GM12875 (cell line): ENCODE data around the gene LCN1.
"Not testable (repeated sequence)": the region's sequence is repeated elsewhere in the genome, so short reads cannot be mapped to it uniquely, and the experiment has no call there.

Experiments used
- H3K4me3 ChIP-seq: one replicate; pipeline ENCODE4 v1.5.1; 2011; ENCODE audit warnings: low read depth, low read length, control low read depth
- TF ChIP-seq, protein P1 (sequence below): IDR thresholded peaks from 2 replicates; pipeline ENCODE4 v1.5.1; 2011; ENCODE audit warnings: low read depth, mild to moderate bottlenecking, control low read depth, inconsistent platforms, low read length, moderate library complexity, borderline replicate concordance; ENCODE audit not compliant: insufficient read depth

The LCN1 gene

GRCh38 chr9:135526730-135527571, 5.7 kb downstream of the LCN1 start:
- TF ChIP-seq, protein P1, sequence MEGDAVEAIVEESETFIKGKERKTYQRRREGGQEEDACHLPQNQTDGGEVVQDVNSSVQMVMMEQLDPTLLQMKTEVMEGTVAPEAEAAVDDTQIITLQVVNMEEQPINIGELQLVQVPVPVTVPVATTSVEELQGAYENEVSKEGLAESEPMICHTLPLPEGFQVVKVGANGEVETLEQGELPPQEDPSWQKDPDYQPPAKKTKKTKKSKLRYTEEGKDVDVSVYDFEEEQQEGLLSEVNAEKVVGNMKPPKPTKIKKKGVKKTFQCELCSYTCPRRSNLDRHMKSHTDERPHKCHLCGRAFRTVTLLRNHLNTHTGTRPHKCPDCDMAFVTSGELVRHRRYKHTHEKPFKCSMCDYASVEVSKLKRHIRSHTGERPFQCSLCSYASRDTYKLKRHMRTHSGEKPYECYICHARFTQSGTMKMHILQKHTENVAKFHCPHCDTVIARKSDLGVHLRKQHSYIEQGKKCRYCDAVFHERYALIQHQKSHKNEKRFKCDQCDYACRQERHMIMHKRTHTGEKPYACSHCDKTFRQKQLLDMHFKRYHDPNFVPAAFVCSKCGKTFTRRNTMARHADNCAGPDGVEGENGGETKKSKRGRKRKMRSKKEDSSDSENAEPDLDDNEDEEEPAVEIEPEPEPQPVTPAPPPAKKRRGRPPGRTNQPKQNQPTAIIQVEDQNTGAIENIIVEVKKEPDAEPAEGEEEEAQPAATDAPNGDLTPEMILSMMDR = no peak
- H3K4me3 ChIP-seq = no peak overlapping the region

DNA sequence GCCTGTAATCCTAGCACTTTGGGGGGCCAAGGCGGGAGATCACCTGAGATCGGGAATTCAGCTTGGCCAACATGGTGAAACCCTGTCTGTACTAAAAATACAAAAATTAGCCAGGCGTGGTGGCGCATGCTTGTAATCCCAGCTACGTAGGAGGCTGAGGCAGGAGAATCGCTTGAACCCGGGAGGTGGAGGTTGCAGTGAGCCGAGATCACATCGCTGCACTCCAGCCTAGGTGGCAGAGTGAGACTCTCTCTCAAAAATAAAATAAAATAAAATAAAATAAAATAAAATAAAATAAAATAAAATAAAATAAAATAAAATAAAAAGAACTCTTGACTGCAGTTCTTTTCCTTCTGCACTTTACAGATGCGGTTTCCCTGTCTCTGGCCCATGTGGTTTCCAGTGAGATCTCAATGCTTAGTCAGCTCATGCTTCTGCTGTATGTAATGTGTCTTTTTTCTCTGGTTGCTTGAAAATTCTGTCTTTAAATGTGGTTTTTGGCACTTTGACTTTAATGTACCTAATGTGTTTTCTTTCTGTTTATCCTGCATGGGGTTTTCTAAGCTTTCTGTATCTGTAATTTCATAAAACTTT, 7.7 kb downstream of the LCN1 start:
- H3K4me3 ChIP-seq = not testable (repeated sequence)

DNA sequence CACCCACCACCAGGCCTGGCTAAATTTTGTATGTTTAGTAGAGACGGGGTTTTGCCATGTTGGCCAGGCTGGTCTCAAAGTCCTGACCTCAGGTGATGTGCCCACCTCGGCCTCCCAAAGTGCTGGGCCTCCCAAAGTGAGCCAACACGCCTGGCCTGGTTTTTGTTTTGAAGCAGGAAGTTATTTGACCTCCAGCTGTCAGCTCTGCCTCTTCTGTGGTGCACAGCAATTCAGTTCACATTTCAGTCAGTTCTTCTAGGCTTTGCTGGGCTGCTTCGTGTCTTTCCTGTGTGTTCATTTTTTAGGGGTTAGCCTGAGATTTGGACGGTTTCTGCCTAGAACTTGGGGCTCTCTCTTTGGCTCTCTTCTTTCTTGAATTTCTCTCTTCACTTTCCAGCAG, 8.9 kb downstream of the LCN1 start:
- TF ChIP-seq, protein P1 = no peak
- H3K4me3 ChIP-seq = no peak overlapping the region

- TF ChIP-seq, protein P1 = no peak
- H3K4me3 ChIP-seq = no peak overlapping the region
Observed at GRCh38 chr9:135531096-135531495, 9.9 kb downstream of the LCN1 start.

- TF ChIP-seq, protein P1 = no peak
- H3K4me3 ChIP-seq = no peak overlapping the region
Observed at GRCh38 chr9:135533113-135533512, 11.9 kb downstream of the LCN1 start.

DNA sequence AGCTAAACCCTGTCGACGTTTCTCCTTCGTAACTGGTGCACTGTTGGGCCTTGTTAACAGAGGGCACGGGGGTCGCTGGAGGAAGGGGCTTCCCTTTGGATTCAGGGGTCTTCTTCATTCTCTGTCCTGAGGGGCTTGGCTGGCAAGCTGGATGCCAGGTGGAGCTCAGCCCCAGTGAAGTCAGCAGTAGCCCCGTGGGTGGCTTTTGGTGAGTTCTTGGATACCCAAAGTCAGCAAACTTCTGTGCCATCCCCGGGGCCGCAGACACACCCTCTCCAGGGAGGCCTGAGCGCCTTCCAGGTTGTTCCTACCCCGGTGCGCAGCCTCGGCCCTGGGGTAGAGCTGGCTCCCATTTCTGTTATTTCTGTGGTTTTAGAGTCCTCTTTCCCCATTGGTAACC, 12.4 kb downstream of the LCN1 start:
- TF ChIP-seq, protein P1 = no peak
- H3K4me3 ChIP-seq = no peak overlapping the region

DNA sequence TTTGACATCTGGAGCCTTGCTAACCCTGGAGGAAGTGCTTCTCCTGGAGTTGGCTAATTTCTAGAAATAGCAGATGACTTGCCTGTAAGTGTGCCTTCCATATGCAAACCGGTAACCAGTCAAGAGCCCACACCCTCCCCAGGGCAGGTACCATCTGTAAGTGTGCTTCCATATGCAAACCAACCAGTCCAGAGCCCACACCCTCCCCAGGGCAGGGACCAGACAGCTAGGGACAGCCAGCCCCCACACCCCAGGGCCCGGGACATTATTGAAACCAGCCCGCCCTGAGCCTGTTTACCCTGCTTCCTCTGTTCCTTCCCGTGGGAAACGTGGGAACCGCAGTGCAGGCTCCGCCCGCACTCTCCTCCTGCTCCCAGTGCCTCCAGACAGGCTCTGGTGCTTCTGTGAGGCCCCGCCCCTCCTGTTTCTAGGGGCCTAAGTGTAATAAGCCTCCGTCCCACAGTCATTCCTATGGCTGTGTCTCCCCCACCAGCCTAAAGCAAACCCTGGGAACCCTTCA, 13.0 kb downstream of the LCN1 start:
- H3K4me3 ChIP-seq = not testable (repeated sequence)

DNA sequence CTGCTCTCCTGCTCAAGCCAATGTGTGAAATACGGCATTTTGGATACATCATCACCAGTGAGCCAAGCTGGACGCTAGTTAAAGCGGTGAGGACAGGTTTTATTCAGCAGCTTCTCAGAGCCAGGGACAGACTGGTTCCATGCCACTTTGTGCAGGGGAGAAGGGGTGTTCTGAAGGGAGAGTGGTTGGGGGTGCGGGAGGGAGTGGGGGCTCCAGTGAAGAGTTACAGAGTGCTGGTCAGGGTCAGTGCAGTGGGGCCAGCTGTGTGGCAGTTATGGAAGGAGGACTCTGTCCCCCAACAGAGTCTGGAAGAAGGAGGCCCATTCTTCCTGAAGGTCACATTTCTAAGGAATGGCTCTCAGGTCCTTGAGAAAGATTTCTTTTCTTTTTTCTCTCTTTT, 13.6 kb downstream of the LCN1 start:
- not testable (repeated sequence) for H3K4me3 ChIP-seq

DNA sequence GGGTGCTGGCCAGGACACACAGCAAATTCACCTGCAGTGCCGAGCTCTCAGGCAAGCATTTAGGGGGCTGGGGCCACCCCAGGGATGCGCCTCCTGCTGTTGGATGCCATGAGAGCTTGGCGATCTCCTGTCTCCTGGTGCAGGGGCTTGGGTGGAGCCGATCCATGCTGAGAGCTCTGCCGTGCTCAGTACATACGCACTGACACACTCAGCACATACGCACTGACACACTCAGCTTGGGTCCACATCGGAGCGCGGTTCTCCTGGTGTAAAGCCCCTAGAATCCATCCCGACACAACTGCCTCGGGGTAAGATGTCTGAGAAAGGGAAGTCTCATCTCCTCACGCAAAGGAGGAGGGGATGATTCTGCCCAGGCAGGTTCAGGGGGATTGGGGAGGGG, 14.4 kb downstream of the LCN1 start:
- not testable (repeated sequence) for H3K4me3 ChIP-seq
